Motor neuron (in vitro differentiated cells): ENCODE measurements around the gene MRPL11. TPM values are rescaled to one million over a fixed set of nuclear protein-coding genes. Genes with fewer than 3 reads are reported as not detected.

Experiments
- ATAC-seq, 8 experiments: fragments of 200-7000 bp; cut with Tn5 transposase; replicated peaks in 6 of 8; 2 replicates each; pipeline ENCODE4 v1.8.0; 2021; ENCODE audit warnings: mild to moderate bottlenecking in 8 of 8, moderate library complexity in 8 of 8
- H3K27ac ChIP-seq, 2 donors: fragments of 250-450 bp; sonication (Bioruptor Pico); 2 replicates each; pipeline ENCODE4 v1.9.0; 2021; ENCODE audit warnings: antibody characterized with exemption in 2 of 2, mild to moderate bottlenecking in 2 of 2, moderate library complexity in 1 of 2
- H3K4me1 ChIP-seq, 2 donors: fragments of 250-450 bp; sonication (Bioruptor Pico); replicated peaks in 1 of 2; 2 replicates each; pipeline ENCODE4 v1.6.1; 2021; ENCODE audit warnings: antibody characterized with exemption in 2 of 2, mild to moderate bottlenecking in 2 of 2, moderate library complexity in 1 of 2
- H3K4me3 ChIP-seq, 5 donors: fragments of 250-450 bp; sonication (Bioruptor Pico); 2 replicates each; pipeline ENCODE4 v1.9.0; 2021; ENCODE audit warnings: antibody characterized with exemption in 5 of 5, mild to moderate bottlenecking in 5 of 5, moderate library complexity in 4 of 5
- WGBS, 10 experiments: fragments of 450-650 bp; shearing (Covaris generic); methylation state at CpG; one replicate each; pipeline ENCODE4 v1.0.0; 2022; 5-methylcytosine and 5-hydroxymethylcytosine counted together
- in situ Hi-C, 9 experiments: fragments of 400-800 bp; cut with MboI; loops; one replicate each; pipeline ENCODE4 v1.15.0; 2021; ENCODE audit warnings: low sequenced_read_pairs in 9 of 9, low pct_unique_long_range_greater_than_20kb in 2 of 9; ENCODE audit not compliant: unreplicated experiment in 9 of 9
- total RNA-seq, 8 experiments: library from RNA; unstranded; fragments of 300-600 nt; gene quantifications; 2 replicates each; pipeline versions ENCODE4 v1.2.3 to v1.2.4, GENCODE V29; 2022

Gene MRPL11
- total RNA-seq, 8 experiments from 2014 or later: 19.5 to 66.0 (median 25.3) TPM

DNA sequence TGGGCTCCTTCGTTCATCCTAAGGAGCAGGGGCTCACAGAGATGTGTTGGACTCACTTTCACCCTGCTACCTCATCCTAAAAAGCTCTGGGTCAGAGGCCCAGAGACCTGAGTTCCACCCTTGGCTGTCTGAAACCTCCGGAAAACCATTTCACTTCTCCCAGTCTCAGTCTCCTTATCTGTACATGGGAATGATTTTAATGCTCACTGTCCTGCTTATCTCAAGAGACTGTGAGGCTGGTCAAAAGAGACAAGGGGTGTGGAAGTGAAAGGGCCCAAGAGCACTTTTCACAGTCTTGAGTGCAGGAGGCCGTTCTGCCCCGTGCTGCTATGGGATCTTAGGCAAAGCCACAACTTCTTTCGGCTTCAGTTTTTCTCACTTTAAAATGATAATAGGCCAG is 31.0 kb downstream of the MRPL11 start:
- Histone ChIP-seq H3K4me1 (peaks cover 3% of the 10 kb centered on the region in 2 donors), H3K27ac (no peak overlapping the region), H3K4me3 (no peak overlapping the region)
- WGBS, 10 experiments: 29 to 100% (median 83%) methylated on average over 1 to 4 of the region's 5 CpGs; no CpG with 5 or more reads in 5 of the 10 experiments
- ATAC-seq: no peak
- in situ Hi-C loops: loop anchor here in 3 of 9 experiments (25.0 kb wide), 2 partner anchors 280 to 430 kb away; partner anchors contain the start of genes RBM4B (in 3 of the 3) and RCE1 (in 1 of the 3)

- ATAC-seq: no peak
- in situ Hi-C loops: no loop called here
- Histone ChIP-seq H3K27ac (no peak overlapping the region), H3K4me1 (no peaks in the 10 kb centered on the region), H3K4me3 (no peak overlapping the region)
- WGBS, 10 experiments: 48 to 100% (median 73%) methylated on average over 1 to 3 of the region's 3 CpGs
Observed at GRCh38 chr11:66393954-66394353, 44.7 kb downstream of the MRPL11 start.

- H3K4me3 ChIP-seq: no peak overlapping the region
- in situ Hi-C loops: no loop called here
Observed at GRCh38 chr11:66391322-66391721, 47.3 kb downstream of the MRPL11 start.

GRCh38 chr11:66388780-66389386 is 49.8 kb downstream of the MRPL11 start:
- H3K4me1 ChIP-seq: peaks cover 0 to 3% of the 10 kb centered on the region in 2 donors
- in situ Hi-C loops: no loop called here
- no peak overlapping the region for H3K4me3 ChIP-seq
- H3K27ac ChIP-seq: no peak overlapping the region
- 18 to 100% (median 39%) methylated on average over 1 to 5 of the region's 8 CpGs; no CpG with 5 or more reads in 2 of the 10 experiments for WGBS, 10 experiments
- ATAC-seq: peak in 5 of 8 experiments; percentile 10 to 83 (median 72)

More at GRCh38 chr11:66391322-66391721, 47.3 kb downstream of the MRPL11 start:
- Histone ChIP-seq H3K4me1 (peaks cover 0 to 2% of the 10 kb centered on the region in 2 donors), H3K27ac (no peak overlapping the region)
- no peak for ATAC-seq
- 43 to 94% (median 74%) methylated on average over 2 to 6 of the region's 6 CpGs for WGBS, 10 experiments

DNA sequence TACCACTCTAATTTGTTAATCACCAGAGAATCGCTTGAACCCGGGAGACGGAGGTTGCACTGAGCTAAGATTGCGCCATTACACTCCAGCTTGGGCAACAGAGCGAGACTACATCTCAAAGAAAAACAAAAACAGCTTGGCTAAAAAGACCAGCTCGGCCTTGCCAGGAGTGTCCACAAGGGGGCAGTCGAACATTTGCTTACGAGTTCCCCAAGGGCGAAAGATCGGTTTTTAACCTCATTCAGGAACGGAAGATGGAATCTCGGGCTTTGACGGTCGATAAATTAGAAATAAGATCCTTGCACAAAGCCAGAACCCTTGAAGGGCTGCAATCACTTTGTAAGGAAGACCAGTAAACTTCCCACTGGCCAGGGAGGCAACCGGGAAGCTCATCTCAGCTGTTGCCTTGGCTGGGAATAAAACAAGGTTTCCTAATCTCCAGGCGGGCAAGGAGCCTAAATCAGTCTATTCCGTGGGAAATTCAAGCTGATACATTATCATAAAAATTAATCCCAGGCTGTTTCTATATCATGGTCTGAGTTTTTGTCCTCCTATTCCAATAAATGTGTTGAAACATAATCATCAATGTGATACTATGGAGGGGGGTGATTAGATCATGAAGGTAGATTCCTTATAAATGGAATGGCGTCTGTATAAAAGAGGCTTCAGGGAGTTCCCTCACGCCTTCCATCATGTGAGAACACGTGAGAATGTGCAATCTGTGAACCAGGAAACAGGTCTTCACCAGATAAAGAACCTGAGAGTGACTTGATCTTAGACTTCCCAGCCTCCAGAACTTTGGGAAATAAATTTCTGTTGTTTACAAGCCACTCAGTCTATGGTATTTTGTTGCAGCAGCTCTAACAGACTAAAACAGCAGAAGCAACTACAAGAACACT is 52.2 kb downstream of the MRPL11 start:
- 0 to 57% (median 21%) methylated on average over 2 to 18 of the region's 20 CpGs; no CpG with 5 or more reads in 1 of the 10 experiments for WGBS, 10 experiments
- peaks cover 0 to 3% of the 10 kb centered on the region in 2 donors for H3K4me1 ChIP-seq
- in situ Hi-C loops: no loop called here
- H3K4me3 ChIP-seq: peak overlapping the region in 4 of 5 donors; percentile 3 to 23 (median 14)
- H3K27ac ChIP-seq: no peak overlapping the region
- peak; percentile 63 to 90 (median 76) for ATAC-seq

Other genes with a start within 250 kb of the MRPL11 start
- gene KLC2, start 181.1 kb downstream of the MRPL11 start, total RNA-seq: 10 to 100 TPM in 7 of 8 experiments, 1 to 10 TPM in 1; 8.2 to 44.2 (median 28.3) TPM
- 100 to 1,000 TPM in 2 of 8 experiments, 10 to 100 TPM in 6; 43.1 to 114 (median 88.0) TPM for gene RAB1B, start 170.2 kb downstream of the MRPL11 start, total RNA-seq
- gene CNIH2, start 160.7 kb downstream of the MRPL11 start, total RNA-seq: 10 to 100 TPM in 5 of 8 experiments, 1 to 10 TPM in 2, under 1 TPM in 1; 0.41 to 53.9 (median 32.4) TPM
- gene YIF1A, start 149.7 kb downstream of the MRPL11 start, total RNA-seq: 100 to 1,000 TPM in 4 of 8 experiments, 10 to 100 TPM in 4; 58.0 to 172 (median 101) TPM
- 1 to 10 TPM in 6 of 8 experiments, under 1 TPM in 1, not detected in 1; 0.63 to 8.3 (median 3.7) TPM for gene TMEM151A, start 147.0 kb downstream of the MRPL11 start, total RNA-seq
- 100 to 1,000 TPM in 1 of 8 experiments, 10 to 100 TPM in 1, 1 to 10 TPM in 3, under 1 TPM in 3; 0.27 to 126 (median 3.8) TPM for gene CD248, start 121.8 kb downstream of the MRPL11 start, total RNA-seq
- 10 to 100 TPM in 1 of 8 experiments, 1 to 10 TPM in 5, under 1 TPM in 2; 0.60 to 24.5 (median 4.4) TPM for gene RIN1, start 102.4 kb downstream of the MRPL11 start, total RNA-seq
- 10 to 100 TPM; 17.5 to 55.5 (median 34.7) TPM for gene BRMS1, start 93.7 kb downstream of the MRPL11 start, total RNA-seq
- 100 to 1,000 TPM in 1 of 8 experiments, 10 to 100 TPM in 7; 18.8 to 161 (median 44.9) TPM for gene B4GAT1, start 91.2 kb downstream of the MRPL11 start, total RNA-seq
- 10 to 100 TPM in 2 of 8 experiments, 1 to 10 TPM in 5, under 1 TPM in 1; 0.56 to 15.7 (median 3.5) TPM for gene SLC29A2, start 67.1 kb downstream of the MRPL11 start, total RNA-seq
- 10 to 100 TPM in 1 of 8 experiments, 1 to 10 TPM in 2, under 1 TPM in 5; 0.10 to 19.1 (median 0.32) TPM for gene NPAS4, start 17.8 kb downstream of the MRPL11 start, total RNA-seq
- gene PELI3, start 28.1 kb upstream of the MRPL11 start, total RNA-seq: 10 to 100 TPM in 5 of 8 experiments, 1 to 10 TPM in 3; 5.4 to 16.9 (median 11.1) TPM
- gene DPP3, start 41.6 kb upstream of the MRPL11 start, total RNA-seq: 10 to 100 TPM; 26.3 to 74.9 (median 35.4) TPM
- gene BBS1, start 71.8 kb upstream of the MRPL11 start, total RNA-seq: 10 to 100 TPM; 20.7 to 54.3 (median 27.6) TPM
- gene ZDHHC24, start 107.2 kb upstream of the MRPL11 start, total RNA-seq: 10 to 100 TPM in 2 of 8 experiments, 1 to 10 TPM in 6; 5.2 to 12.7 (median 8.4) TPM
- under 1 TPM in 4 of 8 experiments, not detected in 4; 0.05 to 0.18 (median 0.10) TPM for gene ACTN3, start 108.1 kb upstream of the MRPL11 start, total RNA-seq
- 10 to 100 TPM in 5 of 8 experiments, 1 to 10 TPM in 3; 5.4 to 46.1 (median 22.8) TPM for gene CTSF, start 129.8 kb upstream of the MRPL11 start, total RNA-seq
- gene CCDC87, start 154.2 kb upstream of the MRPL11 start, total RNA-seq: under 1 TPM; 0.36 to 0.96 (median 0.67) TPM
- 10 to 100 TPM; 29.6 to 61.9 (median 36.6) TPM for gene CCS, start 154.3 kb upstream of the MRPL11 start, total RNA-seq
- gene RBM14, start 177.8 kb upstream of the MRPL11 start, total RNA-seq: 10 to 100 TPM; 31.7 to 88.4 (median 49.3) TPM
- 100 to 1,000 TPM; 122 to 311 (median 170) TPM for gene RBM4, start 199.9 kb upstream of the MRPL11 start, total RNA-seq
- gene RBM4B, start 239.0 kb upstream of the MRPL11 start, total RNA-seq: 10 to 100 TPM; 14.9 to 59.5 (median 47.7) TPM